Measurements from ENCODE around the gene THOC1.
A peak's percentile ranks its signal among the peaks of the same experiment; 100 is the strongest.
"Not testable (repeated sequence)": the region's sequence is repeated elsewhere in the genome, so short reads cannot be mapped to it uniquely, and the experiment has no call there.

Gene THOC1, protein sequence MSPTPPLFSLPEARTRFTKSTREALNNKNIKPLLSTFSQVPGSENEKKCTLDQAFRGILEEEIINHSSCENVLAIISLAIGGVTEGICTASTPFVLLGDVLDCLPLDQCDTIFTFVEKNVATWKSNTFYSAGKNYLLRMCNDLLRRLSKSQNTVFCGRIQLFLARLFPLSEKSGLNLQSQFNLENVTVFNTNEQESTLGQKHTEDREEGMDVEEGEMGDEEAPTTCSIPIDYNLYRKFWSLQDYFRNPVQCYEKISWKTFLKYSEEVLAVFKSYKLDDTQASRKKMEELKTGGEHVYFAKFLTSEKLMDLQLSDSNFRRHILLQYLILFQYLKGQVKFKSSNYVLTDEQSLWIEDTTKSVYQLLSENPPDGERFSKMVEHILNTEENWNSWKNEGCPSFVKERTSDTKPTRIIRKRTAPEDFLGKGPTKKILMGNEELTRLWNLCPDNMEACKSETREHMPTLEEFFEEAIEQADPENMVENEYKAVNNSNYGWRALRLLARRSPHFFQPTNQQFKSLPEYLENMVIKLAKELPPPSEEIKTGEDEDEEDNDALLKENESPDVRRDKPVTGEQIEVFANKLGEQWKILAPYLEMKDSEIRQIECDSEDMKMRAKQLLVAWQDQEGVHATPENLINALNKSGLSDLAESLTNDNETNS

DNA sequence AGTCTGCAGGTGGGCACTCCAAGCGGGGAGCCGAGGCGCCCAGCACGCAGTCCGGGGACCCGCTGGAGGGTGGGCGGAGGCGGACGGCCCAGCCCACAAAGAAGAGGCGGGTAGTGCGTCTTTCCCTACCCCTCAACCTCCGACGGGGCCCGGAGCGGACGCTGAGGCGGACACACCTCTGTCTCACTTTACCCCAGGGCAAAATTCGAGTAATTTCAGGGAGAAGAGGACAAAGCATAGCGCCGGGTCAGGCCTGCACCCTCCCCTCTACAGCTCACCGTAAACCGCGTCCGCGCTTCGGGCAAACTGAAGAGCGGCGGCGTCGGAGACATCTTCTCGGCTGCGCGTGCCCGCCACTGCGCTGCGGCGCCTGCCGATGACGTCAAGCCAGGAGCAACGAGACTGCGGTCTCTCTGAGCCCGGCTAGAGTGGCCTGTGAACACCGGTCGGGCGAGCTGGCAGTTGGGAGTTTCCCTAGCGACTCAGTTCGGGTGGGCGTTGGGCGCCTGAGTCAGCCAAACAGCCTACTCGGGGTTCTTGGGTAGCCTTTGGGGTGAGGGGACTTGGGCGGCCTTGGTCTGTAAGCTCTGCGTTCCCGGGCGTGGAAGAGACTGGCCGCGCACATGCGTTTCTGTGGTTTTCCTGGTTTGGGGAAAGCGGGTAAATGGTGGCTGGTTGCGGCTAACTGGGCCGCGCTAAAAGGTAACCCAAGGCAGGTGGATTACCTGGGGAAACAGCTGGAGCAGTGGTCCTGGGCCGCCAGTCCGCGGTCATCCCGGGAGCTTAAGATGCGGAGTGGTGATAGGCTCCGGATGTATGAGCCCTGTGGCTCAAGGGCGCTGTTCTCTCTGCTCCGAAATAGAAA, at the start of gene THOC1:
THOC1 (minus strand) TSS at position 360 of the 865 bp plus-strand sequence; CDS start at position 332, 28 bp downstream.
- peak; percentile 74 for FAIRE-seq
- DNase-seq (ENCODE audit: insufficient read length, low spot score), result peak; percentile 90

DNA sequence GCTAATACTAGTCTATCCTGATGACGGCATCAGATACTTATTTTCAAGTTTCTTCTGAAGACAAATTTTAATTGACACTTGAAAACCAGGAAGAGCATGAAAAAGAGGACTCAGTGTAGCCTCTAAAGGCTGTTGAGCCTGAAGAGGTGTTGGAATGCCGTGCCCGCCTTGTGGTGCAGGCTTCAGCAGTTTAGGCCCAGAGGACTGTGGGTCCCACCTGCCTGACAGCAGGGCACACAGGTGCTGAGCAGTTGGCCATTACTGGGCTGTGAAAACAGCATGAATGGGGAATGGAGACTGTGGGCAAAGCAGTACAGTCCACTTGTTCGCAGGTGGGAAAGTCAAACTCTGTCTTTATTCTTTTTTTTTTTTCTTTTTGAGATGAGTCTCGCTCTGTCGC, 49.8 kb upstream of the THOC1 start:
- no peak for FAIRE-seq
- no peak for DNase-seq (ENCODE audit: insufficient read length, low spot score)

DNA sequence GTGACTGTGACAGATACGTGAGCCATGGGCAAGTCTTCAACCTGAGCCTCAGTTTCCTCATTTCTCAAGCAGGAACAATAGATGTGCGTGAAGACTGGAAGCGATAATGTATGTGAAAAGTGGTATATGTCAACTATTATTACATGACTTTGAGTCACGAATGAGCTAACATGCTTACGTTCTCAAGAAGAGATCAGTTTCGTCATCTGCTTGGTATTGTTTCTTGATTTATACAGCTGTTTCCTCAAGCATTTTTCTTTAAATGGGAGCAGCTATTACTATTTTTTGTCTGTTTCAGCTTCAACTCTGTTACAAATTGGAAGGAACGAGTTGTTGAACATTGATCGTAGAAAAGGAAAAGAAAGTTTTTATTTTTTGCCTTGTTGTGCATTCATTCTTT, 48.5 kb upstream of the THOC1 start:
- DNase-seq (ENCODE audit: insufficient read length, low spot score) (no peak), FAIRE-seq (no peak)

DNA sequence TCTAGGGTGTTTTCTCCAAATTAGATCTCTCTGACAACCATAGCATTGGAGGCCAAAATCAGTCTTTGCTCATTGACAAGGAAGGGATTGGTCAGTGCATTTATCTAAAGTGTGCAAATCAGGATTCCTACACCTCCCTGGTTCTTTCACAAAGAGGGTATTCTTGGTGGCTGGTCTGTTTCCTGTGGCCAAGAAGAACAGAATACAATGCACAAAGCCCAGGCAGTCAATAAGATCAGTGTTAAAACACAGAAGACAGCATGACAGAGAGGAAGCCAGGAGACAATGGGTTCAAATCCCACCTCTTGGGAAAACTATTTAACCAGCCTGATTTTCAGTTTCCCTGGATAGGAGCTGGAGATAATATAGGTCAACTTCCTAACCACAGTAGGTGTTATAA, 46.1 kb upstream of the THOC1 start:
- FAIRE-seq, result no peak
- DNase-seq (ENCODE audit: insufficient read length, low spot score), result no peak

DNA sequence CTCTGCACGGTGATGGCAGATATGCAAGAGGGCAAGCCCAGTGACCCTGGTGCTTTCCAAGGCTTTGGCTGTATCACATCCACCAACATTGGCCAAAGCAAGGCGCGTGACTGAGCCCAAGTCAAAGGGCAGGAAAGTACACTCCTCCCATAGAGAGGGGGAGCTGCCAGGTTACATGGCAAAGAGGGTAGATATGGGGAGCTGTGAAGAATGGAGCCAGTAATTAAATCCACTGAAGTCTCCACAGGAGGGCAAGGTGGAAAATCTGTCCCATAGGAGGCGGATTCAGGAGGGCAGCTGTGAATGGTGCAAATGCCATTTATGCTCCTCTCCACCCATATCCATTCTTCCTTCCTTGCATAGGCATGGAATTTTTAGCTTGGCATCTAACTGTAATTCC, 44.6 kb upstream of the THOC1 start:
- FAIRE-seq (no peak), DNase-seq (ENCODE audit: insufficient read length, low spot score) (no peak)

DNA sequence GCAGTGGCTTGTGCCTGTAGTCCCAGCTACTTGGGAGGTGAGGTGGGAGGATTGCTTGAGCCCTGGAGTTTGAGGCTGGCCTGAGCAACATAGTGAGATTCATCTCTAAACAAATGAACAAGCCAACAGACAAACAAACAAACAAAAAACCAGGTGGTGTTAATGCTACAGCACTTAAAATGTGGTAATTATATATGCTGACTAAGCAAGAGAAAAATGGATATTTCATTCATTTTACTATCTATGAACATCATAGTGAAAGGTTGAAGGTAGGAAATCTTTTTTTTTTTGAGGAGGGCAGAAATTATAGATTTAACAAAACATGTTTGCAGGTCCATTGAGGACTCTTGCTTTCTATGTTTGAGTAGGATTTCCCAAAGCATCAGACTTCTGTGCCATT, 42.2 kb upstream of the THOC1 start:
- DNase-seq (ENCODE audit: insufficient read length, low spot score) (no peak), FAIRE-seq (no peak)

DNA sequence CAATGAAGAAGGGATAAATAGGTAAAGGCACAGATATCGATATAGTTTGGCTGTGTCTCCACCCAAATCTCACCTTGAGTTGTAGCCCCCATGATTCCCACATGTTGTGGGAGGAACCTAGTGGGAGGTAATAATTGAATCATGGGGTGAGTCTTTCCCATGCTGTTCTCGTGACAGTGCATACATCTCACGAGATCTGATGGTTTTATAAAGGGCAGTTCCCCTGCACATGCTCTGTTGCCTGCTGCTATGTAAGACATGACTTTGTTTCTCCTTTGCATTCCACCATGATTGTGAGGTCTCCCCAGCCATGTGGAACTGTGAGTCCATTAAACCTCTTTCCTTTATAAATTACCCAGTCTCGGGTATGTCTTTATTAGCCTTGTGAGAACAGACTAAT, 40.2 kb upstream of the THOC1 start:
- not testable (repeated sequence) for FAIRE-seq; DNase-seq (ENCODE audit: insufficient read length, low spot score)

DNA sequence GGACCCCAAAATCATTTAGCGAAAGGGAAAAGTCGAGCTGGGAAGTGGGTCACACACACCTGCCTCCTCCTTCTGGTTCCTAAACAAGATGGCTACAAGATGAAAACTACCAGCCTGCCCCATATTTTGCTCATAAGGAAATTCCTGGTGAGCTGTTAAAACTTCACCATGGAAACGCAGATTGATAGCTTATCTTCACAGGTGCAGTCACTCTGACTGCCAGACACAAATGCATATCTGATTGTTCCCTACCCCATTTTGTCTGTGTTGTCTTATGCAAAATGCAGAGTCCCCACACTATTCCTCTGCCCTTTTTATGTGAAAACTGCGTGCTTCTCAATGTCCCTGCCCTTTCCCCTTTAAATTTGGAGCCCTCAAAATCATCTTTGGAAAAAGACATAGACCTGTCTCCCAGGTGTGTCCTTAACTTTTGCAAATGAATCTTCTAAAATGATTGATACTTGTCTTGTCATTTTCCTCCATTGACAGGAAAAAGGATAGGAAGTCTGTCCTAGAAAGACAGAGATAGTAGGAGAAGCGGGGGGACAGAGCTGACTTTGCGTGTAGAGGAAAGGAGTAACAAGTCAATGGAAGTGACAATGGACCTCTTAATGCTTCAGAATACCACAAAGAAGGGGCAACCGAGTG, 38.9 kb upstream of the THOC1 start:
- no peak for DNase-seq (ENCODE audit: insufficient read length, low spot score)
- FAIRE-seq, result peak; percentile 9

DNA sequence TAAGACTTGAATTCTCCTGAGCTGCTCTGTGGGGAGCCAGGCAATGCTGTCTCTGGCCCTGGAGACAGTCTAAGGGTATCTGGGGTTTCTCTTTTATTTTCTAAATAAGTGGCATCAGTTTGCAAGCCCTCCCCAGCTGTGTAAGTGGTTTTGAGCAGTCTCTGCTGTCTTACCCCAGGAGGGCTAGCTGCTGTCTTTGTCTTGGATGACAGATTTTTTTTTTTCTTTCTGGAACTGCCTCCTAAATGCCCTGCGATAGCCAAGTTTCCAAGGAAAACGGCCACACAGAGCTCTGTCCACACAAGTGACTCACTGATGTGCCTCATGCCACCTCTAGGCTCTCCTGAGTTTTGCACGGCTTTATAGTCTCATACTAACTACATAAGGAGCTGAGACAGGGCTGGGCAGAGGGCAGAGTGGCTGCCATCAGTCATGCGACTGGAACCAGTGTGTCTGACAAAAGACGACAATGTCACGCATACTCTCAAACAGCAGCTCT, 37.2 kb upstream of the THOC1 start:
- DNase-seq (ENCODE audit: insufficient read length, low spot score), result no peak
- no peak for FAIRE-seq

DNA sequence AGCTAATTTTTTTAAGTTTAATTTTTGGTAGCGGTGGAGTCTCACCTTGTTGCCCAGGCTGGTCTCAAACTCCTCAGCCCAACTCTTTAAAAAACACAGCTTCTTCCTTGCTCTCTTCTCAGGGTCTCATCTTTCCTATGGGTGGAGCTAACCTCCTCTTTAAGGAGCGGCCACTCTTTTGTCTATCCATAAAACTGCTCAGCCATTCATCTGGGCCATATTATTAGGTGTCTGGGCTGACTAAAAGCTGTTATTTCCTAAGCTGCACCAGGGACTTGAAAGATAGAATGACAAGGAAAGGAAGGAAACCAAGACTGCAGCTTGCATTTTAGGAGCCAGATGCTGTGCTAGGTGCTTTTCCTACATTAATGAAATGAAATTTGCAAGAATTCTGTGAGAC, 35.8 kb upstream of the THOC1 start:
- no peak for DNase-seq (ENCODE audit: insufficient read length, low spot score)
- no peak for FAIRE-seq

DNA sequence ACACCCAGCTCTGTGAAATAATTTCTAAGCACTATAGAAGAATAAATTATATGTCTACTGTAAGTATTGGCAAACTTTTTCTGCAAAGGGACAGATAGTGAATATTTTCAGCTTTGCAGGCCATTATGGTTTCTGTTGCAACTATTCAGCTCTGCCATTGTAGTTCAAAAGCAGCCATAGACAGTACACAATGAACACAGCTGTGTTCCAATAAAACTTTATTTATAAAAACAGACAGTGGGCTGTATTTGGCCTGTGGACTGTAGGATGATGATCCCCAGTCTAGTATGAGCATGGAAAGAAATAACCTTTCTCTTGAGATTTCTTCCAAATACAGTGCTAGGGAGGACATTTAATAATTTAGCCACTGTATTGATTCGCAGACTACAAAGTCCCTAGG, 35.2 kb upstream of the THOC1 start:
- FAIRE-seq (no peak), DNase-seq (ENCODE audit: insufficient read length, low spot score) (no peak)

DNA sequence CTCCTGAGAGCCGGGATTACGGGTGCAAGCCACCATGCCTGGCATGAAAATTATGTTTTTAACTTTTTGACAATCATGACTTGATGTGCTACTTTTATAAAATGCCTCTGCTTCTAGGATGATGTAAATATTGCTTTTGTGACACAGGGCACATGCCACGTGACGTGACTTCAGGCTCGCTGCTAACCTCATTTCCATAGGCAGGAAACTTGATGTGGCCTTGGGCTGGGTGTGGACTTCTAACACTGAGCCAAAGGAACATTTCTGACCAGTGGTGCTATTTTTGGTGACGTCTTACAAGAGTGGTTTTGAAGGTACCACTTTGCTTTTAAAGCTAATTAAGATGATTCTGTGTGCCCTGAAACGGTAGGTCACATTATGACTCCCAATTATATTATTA, 34.2 kb upstream of the THOC1 start:
- FAIRE-seq (no peak), DNase-seq (ENCODE audit: insufficient read length, low spot score) (no peak)

DNA sequence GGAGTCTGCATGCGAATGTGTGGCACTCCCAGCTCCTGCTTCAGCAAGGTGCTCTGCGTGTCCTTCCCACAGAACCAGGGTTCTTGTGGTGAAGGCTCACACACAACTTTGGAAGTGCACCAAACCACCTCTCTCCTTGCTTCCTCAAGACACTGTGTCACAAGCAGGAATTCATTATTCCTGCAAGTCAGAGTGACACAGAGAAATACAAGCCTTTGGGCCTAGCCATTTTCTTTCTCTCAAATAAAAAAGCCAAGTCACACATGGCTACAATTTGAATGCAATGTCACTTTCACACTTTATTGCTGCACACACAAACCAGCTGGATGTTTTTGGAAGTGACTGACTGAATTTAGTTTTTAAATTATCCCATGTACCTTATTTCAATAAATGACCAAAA, 30.1 kb upstream of the THOC1 start:
- DNase-seq (ENCODE audit: insufficient read length, low spot score) (no peak), FAIRE-seq (no peak)

DNA sequence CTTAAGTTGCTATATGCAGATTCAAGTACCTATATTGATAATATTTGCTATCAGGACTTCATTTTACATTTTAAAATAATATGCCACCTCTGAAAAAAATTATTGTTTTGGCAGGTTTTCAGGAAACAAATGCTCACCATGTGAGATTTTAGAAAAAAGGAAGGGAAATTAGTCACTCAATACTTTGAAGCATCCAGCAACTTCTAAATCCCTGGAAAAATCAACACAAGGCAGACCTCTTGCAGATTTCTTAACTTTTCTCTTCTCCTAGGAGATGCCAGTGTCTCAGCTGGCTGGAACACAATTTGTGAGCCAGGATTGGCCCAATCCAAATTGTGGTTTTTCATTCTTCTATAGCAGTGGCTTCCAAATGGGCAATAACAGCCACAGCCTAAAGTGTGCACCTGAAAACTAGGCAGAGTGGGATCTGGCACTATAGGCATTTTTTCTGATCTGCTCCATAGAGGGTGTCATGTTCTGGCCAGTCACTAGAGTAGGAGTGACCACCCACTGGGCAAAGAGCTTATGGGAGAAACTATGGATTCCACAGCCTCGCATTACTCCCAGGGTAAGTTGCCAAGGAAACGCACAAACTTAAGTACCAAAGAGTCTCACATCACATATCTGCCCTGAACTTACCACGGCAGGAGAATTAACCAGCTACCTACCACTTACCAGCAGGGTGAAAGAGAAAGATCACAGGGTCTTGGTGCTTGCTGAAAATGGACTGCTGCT, 28.1 kb upstream of the THOC1 start:
- no peak for DNase-seq (ENCODE audit: insufficient read length, low spot score)
- FAIRE-seq, result no peak

DNA sequence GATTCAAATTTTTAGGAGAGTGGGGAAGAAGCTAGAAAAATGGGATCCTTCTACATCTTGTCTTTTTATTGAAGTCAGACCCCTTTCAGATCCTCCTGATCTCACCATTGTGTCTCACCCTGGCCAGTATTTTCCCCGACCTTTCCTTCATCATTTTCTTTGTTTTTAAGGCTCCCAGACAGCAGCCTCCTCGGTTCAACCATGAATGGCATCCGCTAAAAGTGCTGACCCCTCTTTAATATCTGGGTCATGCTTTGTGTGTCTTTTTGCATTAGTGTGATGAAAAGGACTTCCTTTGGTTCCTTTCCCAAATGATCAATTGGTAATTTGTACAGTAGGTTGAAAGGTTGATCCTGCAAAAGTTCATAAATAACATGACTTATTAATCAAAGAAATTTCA, 26.7 kb upstream of the THOC1 start:
- FAIRE-seq, result no peak
- DNase-seq (ENCODE audit: insufficient read length, low spot score), result no peak

DNA sequence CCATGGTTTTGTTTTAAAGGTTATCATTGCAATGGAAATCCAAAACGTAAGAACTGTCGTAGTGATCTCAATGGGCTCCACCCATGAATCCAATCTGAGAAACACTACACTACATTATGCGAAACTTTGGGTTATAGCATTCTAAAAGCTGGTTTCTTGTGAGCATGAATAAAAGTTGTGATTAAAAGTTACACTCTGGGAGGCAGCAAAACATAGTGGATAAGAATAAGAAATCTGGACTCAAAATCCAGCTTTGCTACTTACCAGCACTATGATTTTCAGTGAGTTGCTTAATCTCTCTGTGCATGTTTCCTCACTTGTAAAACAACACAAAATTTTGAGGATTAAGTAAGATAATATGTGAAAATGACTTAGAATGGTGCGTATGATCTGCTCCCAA, 25.7 kb upstream of the THOC1 start:
- DNase-seq (ENCODE audit: insufficient read length, low spot score) (no peak), FAIRE-seq (no peak)

DNA sequence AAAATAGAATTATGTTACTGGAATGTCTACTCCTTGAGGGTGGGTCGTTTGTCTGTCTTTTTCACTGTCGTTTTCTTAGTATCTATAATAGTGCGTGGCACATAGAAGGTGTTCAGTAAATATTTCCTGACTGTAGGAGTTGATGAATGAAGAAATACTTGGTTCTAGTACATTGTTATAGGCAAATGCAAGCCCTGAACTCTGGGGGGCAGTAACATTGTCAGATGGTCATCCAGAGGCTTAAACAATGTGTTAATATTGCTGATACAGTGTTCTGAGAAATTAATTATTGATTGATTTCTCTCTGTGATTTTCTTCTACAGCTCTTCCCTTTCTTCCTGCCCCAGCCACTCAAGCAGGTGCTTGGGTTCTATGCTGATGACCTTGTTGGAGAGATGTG, 24.4 kb upstream of the THOC1 start:
- no peak for FAIRE-seq

DNA sequence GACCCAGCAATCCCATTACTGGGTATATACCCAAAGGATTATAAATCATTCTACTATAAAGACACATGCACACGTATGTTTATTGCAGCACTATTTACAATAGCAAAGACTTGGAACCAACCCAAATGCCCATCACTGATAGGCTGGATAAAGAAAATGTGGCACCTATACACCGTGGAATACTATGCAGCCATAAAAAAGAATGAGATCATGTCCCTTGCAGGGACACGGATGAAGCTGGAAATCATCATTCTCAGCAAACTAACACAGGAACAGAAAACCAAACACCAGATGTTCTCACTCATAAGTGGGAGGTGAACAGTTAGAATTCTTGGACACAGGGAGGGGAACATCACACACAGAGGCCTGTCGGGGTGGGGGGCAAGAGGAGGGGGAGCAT, 22.1 kb upstream of the THOC1 start:
- FAIRE-seq; DNase-seq (ENCODE audit: insufficient read length, low spot score): not testable (repeated sequence)

More for the DNA sequence above, 24.4 kb upstream of the THOC1 start:
- DNase-seq (ENCODE audit: insufficient read length, low spot score), result no peak

DNA sequence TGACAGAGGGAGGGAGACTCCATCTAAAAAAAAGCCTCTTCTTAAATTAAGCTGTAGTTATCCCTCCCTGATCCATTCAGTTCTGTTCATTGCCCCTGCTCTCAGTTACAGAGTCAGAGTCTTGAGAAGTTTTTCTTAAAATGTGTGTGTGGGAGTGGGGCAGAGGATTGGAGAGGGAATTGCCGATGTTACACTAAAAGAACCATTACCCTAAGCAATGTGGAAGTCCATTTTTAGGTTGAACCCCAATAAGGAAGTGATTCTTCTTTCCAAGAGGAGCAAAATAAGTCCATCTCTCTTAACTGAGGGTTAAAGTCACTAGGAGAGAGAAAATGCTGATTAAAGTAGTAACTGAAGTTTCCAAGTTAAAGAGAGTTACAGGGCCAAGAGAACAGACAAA, 21.2 kb upstream of the THOC1 start:
- FAIRE-seq (no peak), DNase-seq (ENCODE audit: insufficient read length, low spot score) (no peak)
